CD14-positive monocyte (primary cell): ENCODE results near the gene BAHCC1. TPM values are rescaled to one million over a fixed set of nuclear protein-coding genes. Genes with fewer than 3 reads are reported as not detected.

ENCODE experiments used
- DNase-seq, 3 donors: peaks; one replicate each; pipeline ENCODE4 v3.0.0-alpha.2; 2011 to 2022
- H2AFZ ChIP-seq: 2 replicates; pipeline ENCODE4 v1.6.0; 2012; ENCODE audit warnings: mild to moderate bottlenecking, low read depth, low read length, inconsistent platforms; ENCODE audit not compliant: insufficient read depth, poor library complexity, severe bottlenecking
- H3K27ac ChIP-seq, 2 donors: 1 replicate in 1 of 2; 2 replicates in 1 of 2; pipeline ENCODE4 v1.5.1; 2012 to 2013; ENCODE audit warnings: low read length in 2 of 2, control low read depth in 1 of 2, inconsistent platforms in 1 of 2, low read depth in 1 of 2, mild to moderate bottlenecking in 1 of 2
- H3K27me3 ChIP-seq, 2 donors: one replicate each; pipeline versions ENCODE4 v1.6.0 to v1.6.1; 2011 to 2013; ENCODE audit warnings: low read length in 2 of 2; ENCODE audit not compliant: control insufficient read depth in 2 of 2, insufficient read depth in 2 of 2
- H3K36me3 ChIP-seq, 2 donors: replicated peaks in 1 of 2; 1 replicate in 1 of 2; 2 replicates in 1 of 2; pipeline versions ENCODE4 v1.5.1 to v1.6.1; 2012 to 2013; ENCODE audit warnings: low read length in 2 of 2, control low read depth in 1 of 2, inconsistent platforms in 1 of 2, mild to moderate bottlenecking in 1 of 2; ENCODE audit not compliant: insufficient read depth in 2 of 2, control insufficient read depth in 1 of 2
- H3K4me1 ChIP-seq, 2 donors: 1 replicate in 1 of 2; 2 replicates in 1 of 2; pipeline versions ENCODE4 v1.5.1 to v1.6.1; 2012 to 2013; ENCODE audit warnings: low read length in 2 of 2, control low read depth in 1 of 2, inconsistent platforms in 1 of 2, mild to moderate bottlenecking in 1 of 2, moderate library complexity in 1 of 2; ENCODE audit not compliant: insufficient read depth in 2 of 2, control insufficient read depth in 1 of 2
- H3K4me2 ChIP-seq: replicated peaks from 2 replicates; pipeline ENCODE3; 2012; ENCODE audit warnings: low read length, moderate library complexity, mild to moderate bottlenecking; ENCODE audit not compliant: poor library complexity, severe bottlenecking; ENCODE audit errors: extremely low read depth
- H3K4me3 ChIP-seq, 3 experiments: fragments of 200-600 bp in 1 of 3; sonication (generic) in 1 of 3; replicated peaks in 1 of 3; 1 replicate in 2 of 3; 2 replicates in 1 of 3; pipeline ENCODE4 v1.5.1; 2011 to 2013; ENCODE audit warnings: low read length in 3 of 3, mild to moderate bottlenecking in 3 of 3, control low read depth in 2 of 3, low read depth in 2 of 3, inconsistent platforms in 1 of 3, moderate library complexity in 1 of 3
- H3K79me2 ChIP-seq: 2 replicates; pipeline ENCODE4 v1.6.0; 2012; ENCODE audit warnings: mild to moderate bottlenecking, control low read depth, inconsistent platforms, low read length, moderate library complexity; ENCODE audit not compliant: insufficient read depth
- H3K9ac ChIP-seq: 2 replicates; pipeline ENCODE4 v1.6.0; 2017; ENCODE audit warnings: low read length, mild to moderate bottlenecking; ENCODE audit not compliant: insufficient read depth, poor library complexity, severe bottlenecking
- H3K9me3 ChIP-seq, 2 donors: replicated peaks in 1 of 2; 1 replicate in 1 of 2; 2 replicates in 1 of 2; pipeline versions ENCODE4 v1.5.1 to v1.6.1; 2012 to 2013; ENCODE audit warnings: low read length in 2 of 2, control low read depth in 1 of 2; ENCODE audit not compliant: control insufficient read depth in 1 of 2, insufficient read depth in 1 of 2
- H4K20me1 ChIP-seq: 2 replicates; pipeline ENCODE4 v1.6.0; 2012; ENCODE audit warnings: mild to moderate bottlenecking, low read length, control low read depth, moderate library complexity; ENCODE audit not compliant: insufficient read depth
- H3K27ac Mint-ChIP-seq, 7 donors: one replicate each; pipeline ENCODE4 v1.8.0; 2020; ENCODE audit warnings: mild to moderate bottlenecking in 7 of 7, mixed read lengths in 7 of 7, moderate library complexity in 6 of 7, inconsistent platforms in 2 of 7
- H3K27me3 Mint-ChIP-seq, 3 donors: one replicate each; pipeline ENCODE4 v1.8.0; 2021 to 2022; ENCODE audit warnings: low read depth in 3 of 3, mild to moderate bottlenecking in 3 of 3, mixed read lengths in 3 of 3, moderate library complexity in 3 of 3, inconsistent platforms in 1 of 3
- H3K36me3 Mint-ChIP-seq, 2 donors: one replicate each; pipeline ENCODE4 v1.8.0; 2020; ENCODE audit warnings: mixed read lengths in 2 of 2, inconsistent platforms in 1 of 2, mild to moderate bottlenecking in 1 of 2
- H3K4me1 Mint-ChIP-seq: one replicate; pipeline ENCODE4 v1.8.0; 2020; ENCODE audit warnings: mild to moderate bottlenecking, mixed read lengths
- H3K4me3 Mint-ChIP-seq, 2 donors: one replicate each; pipeline ENCODE4 v1.8.0; 2020; ENCODE audit warnings: mild to moderate bottlenecking in 2 of 2, mixed read lengths in 2 of 2, moderate library complexity in 1 of 2
- H3K9me3 Mint-ChIP-seq, 7 donors: one replicate each; pipeline ENCODE4 v1.8.0; 2020 to 2022; ENCODE audit warnings: mixed read lengths in 7 of 7, mild to moderate bottlenecking in 6 of 7, moderate library complexity in 6 of 7, inconsistent platforms in 2 of 7
- WGBS: methylation state at CpG from one replicate; pipeline ENCODE4 v1.1.5; 2013; ENCODE audit warnings: missing lambda C conversion rate; ENCODE audit not compliant: insufficient coverage; 5-methylcytosine and 5-hydroxymethylcytosine counted together
- intact Hi-C, 2 donors: fragments of 100-400 bp; cut with micrococcal nuclease; formaldehyde crosslinking; loops; one replicate each; pipeline versions ENCODE4 v1.15.0 to v1.15.1; 2023
- polyA plus RNA-seq, 3 donors: library from polyadenylated mRNA; depleted of rRNA in 1 of 3; unstranded in 2 of 3; stranded (reverse) in 1 of 3; fragments of 300-500 nt in 2 of 3; fragments of >200 nt in 1 of 3; fragmentation: Illumina TruSeq in 2 of 3; gene quantifications; 1 replicate in 2 of 3; 2 replicates in 1 of 3; pipeline ENCODE4 v1.2.3, GENCODE V29; 2012 to 2021
- TF ChIP-seq, protein P1 (sequence below): fragments of 200-600 bp; IDR thresholded peaks from one replicate; pipeline ENCODE4 v1.8.0; 2022; ENCODE audit warnings: antibody characterized with exemption, mild to moderate bottlenecking

Gene BAHCC1
- polyA plus RNA-seq, 3 donors: 0.11 to 8.8 (median 0.27) TPM

DNA sequence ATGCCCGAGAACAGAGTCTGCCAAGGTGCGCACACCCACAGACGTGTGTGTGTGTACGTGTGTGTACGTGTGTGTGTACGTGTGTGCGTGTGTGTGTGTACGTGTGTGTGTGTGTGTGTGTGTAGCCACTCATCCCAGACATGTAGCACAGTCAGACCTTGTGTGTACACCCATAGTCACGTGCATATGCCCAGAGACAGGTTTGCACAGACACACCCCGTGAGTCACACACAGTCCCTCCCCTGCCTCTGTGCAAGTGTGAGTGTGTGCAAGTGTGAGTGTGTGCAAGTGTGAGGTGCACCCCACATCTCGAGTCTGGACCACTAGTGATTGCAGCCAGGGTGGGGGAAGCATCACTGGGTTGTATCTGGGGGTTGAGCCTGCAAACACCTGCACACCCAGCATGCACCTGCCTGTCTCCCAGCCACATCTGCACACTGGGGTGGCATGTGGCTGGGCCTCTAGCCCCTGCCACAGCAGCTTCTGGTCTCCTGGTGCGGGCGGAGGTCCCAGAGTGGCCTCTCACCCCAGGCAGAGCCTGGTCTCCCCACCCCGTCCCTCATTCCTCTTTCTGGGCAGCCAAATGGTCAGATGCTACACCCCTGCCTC is 23.6 kb downstream of the BAHCC1 start:
- H3K27ac Mint-ChIP-seq: no peak overlapping the region
- Histone ChIP-seq H3K79me2 (peaks cover 41% of the 10 kb centered on the region), H3K9ac (no peak overlapping the region), H3K4me1 (peaks cover 23 to 34% of the 10 kb centered on the region in 2 donors), H3K9me3 (no peaks in the 10 kb centered on the region), H3K27me3 (no peaks in the 10 kb centered on the region), H4K20me1 (peaks cover 5% of the 10 kb centered on the region), H3K4me2 (peak overlapping the region; percentile 59), H2AFZ (no peak overlapping the region), H3K4me3 (no peak overlapping the region), H3K36me3 (no peaks in the 10 kb centered on the region), H3K27ac (no peak overlapping the region)
- peaks cover 0 to 2% (median 0%) of the 10 kb centered on the region in 7 donors for H3K9me3 Mint-ChIP-seq
- peaks cover 4 to 13% (median 7%) of the 10 kb centered on the region in 3 donors for H3K27me3 Mint-ChIP-seq
- DNase-seq: peak in 1 of 3 donors; percentile 24
- peaks cover 17% of the 10 kb centered on the region for H3K4me1 Mint-ChIP-seq
- 78% methylated on average over 11 of the region's 14 CpGs for WGBS
- H3K36me3 Mint-ChIP-seq: peaks cover 0 to 6% of the 10 kb centered on the region in 2 donors
- intact Hi-C loops: no loop called here
- H3K4me3 Mint-ChIP-seq: no peak overlapping the region
- TF ChIP-seq, protein P1, sequence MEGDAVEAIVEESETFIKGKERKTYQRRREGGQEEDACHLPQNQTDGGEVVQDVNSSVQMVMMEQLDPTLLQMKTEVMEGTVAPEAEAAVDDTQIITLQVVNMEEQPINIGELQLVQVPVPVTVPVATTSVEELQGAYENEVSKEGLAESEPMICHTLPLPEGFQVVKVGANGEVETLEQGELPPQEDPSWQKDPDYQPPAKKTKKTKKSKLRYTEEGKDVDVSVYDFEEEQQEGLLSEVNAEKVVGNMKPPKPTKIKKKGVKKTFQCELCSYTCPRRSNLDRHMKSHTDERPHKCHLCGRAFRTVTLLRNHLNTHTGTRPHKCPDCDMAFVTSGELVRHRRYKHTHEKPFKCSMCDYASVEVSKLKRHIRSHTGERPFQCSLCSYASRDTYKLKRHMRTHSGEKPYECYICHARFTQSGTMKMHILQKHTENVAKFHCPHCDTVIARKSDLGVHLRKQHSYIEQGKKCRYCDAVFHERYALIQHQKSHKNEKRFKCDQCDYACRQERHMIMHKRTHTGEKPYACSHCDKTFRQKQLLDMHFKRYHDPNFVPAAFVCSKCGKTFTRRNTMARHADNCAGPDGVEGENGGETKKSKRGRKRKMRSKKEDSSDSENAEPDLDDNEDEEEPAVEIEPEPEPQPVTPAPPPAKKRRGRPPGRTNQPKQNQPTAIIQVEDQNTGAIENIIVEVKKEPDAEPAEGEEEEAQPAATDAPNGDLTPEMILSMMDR: no peak

DNA sequence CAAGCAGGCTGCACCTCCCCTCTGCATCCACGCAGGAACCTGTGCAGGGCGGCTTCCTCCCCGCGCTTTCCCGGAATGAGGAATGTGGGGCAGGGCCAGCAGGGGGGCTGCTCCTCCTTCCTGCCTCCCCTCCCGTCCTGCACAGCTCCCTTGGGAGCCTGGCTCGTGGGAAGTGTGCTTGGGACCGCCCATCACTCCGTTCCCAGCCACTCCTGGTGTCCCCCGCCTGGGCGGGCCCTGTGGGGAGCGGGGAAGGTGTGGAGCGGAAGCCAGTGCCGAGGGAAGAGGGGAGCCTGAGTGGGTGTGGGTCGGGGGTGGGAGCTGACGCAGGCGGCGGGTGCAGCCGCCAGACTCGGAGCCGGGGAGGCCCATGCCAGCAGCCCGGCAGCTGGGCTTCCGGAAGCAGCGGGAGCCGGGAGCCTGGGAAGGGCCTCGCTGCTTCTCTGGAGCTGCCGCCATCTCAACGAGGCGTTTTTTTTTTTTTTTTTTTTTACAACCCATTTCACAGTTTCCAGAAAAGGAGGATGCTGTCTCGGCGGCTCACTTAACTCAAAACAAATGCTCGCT is 24.1 kb downstream of the BAHCC1 start:
- Histone ChIP-seq H3K4me2 (peak overlapping the region; percentile 59), H3K4me1 (peaks cover 23 to 34% of the 10 kb centered on the region in 2 donors), H4K20me1 (peaks cover 5% of the 10 kb centered on the region), H3K27me3 (no peaks in the 10 kb centered on the region), H3K9ac (no peak overlapping the region), H3K27ac (no peak overlapping the region), H3K9me3 (no peaks in the 10 kb centered on the region), H3K4me3 (peak overlapping the region in 1 of 3 experiments; percentile 19), H3K36me3 (no peaks in the 10 kb centered on the region), H2AFZ (no peak overlapping the region), H3K79me2 (peaks cover 46% of the 10 kb centered on the region)
- H3K36me3 Mint-ChIP-seq: peaks cover 0 to 6% of the 10 kb centered on the region in 2 donors
- H3K27me3 Mint-ChIP-seq: peaks cover 4 to 13% (median 7%) of the 10 kb centered on the region in 3 donors
- H3K4me1 Mint-ChIP-seq: peaks cover 17% of the 10 kb centered on the region
- TF ChIP-seq, protein P1: no peak
- no peak for DNase-seq
- WGBS: 31% methylated on average over 17 of the region's 32 CpGs
- H3K27ac Mint-ChIP-seq: no peak overlapping the region
- H3K4me3 Mint-ChIP-seq: peak overlapping the region in 1 of 2 donors; percentile 48
- intact Hi-C loops: no loop called here
- H3K9me3 Mint-ChIP-seq: peaks cover 0 to 2% (median 0%) of the 10 kb centered on the region in 7 donors
